ENCODE results near the gene APOBEC3C. TPM values are rescaled to one million over a fixed set of nuclear protein-coding genes. Genes with fewer than 3 reads are reported as not detected.

The APOBEC3C gene
- total RNA-seq, 6 experiments from 2014 or later, result 1.0 to 3.8 (median 2.1) TPM

DNA sequence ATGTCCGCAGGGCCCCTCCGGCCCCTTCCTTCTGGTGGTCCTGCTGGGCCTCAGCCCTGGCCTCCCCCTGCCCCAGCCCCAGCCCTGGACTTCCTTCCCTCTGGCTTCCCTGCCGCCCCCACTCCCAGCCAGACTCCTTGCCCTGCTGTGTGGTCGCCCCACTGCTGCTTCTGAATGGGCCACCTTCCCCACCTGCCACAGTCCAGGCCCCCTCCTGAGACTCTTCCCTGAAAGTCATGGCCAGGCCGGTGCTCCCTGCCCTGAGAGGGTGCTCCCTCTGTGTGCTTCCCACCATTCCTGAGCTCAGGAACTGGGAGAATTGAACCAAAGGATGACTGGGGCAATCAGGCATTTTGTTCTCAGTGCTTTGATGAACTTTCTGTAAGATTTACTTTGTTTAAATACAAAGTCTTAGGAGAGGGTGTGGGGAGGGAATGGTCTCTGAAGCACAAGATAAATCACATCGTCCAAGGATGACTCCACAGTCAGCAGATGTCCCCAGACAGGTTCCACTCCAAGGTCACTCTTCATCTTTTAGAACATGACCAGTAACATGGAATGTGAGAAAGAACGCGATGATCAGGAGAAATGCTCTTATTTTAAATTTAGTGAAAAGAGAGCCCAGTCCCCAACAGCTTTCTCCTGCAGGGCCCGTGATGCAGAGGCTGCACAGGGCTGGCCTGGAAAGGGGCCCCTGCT, 7.6 kb downstream of the APOBEC3C start:
- peak overlapping the region; percentile 40 to 60 (median 47) for H3K27ac ChIP-seq
- H3K9me3 ChIP-seq, result no peaks in the 10 kb centered on the region
- WGBS (ENCODE audit: insufficient coverage, low coverage, low lambda C conversion rate, missing lambda C conversion rate), result 46% methylated on average over 5 of the region's 9 CpGs
- peak overlapping the region; percentile 20 to 40 (median 34) for H3K4me3 ChIP-seq
- H3K36me3 ChIP-seq, result no peaks in the 10 kb centered on the region
- intact Hi-C loops (cut with DNase I), result no loop called here
- no peak for ATAC-seq
- no peaks in the 10 kb centered on the region for H3K27me3 ChIP-seq
- peak in 1 of 3 donors; percentile 34 for DNase-seq
- no peaks in the 10 kb centered on the region for H3K4me1 ChIP-seq
- TF ChIP-seq, protein P1, sequence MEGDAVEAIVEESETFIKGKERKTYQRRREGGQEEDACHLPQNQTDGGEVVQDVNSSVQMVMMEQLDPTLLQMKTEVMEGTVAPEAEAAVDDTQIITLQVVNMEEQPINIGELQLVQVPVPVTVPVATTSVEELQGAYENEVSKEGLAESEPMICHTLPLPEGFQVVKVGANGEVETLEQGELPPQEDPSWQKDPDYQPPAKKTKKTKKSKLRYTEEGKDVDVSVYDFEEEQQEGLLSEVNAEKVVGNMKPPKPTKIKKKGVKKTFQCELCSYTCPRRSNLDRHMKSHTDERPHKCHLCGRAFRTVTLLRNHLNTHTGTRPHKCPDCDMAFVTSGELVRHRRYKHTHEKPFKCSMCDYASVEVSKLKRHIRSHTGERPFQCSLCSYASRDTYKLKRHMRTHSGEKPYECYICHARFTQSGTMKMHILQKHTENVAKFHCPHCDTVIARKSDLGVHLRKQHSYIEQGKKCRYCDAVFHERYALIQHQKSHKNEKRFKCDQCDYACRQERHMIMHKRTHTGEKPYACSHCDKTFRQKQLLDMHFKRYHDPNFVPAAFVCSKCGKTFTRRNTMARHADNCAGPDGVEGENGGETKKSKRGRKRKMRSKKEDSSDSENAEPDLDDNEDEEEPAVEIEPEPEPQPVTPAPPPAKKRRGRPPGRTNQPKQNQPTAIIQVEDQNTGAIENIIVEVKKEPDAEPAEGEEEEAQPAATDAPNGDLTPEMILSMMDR (IDR thresholded peaks at IDR 0.05), result no peak
- TF ChIP-seq POLR2A (IDR thresholded peaks at IDR 0.05), result no peak

DNA sequence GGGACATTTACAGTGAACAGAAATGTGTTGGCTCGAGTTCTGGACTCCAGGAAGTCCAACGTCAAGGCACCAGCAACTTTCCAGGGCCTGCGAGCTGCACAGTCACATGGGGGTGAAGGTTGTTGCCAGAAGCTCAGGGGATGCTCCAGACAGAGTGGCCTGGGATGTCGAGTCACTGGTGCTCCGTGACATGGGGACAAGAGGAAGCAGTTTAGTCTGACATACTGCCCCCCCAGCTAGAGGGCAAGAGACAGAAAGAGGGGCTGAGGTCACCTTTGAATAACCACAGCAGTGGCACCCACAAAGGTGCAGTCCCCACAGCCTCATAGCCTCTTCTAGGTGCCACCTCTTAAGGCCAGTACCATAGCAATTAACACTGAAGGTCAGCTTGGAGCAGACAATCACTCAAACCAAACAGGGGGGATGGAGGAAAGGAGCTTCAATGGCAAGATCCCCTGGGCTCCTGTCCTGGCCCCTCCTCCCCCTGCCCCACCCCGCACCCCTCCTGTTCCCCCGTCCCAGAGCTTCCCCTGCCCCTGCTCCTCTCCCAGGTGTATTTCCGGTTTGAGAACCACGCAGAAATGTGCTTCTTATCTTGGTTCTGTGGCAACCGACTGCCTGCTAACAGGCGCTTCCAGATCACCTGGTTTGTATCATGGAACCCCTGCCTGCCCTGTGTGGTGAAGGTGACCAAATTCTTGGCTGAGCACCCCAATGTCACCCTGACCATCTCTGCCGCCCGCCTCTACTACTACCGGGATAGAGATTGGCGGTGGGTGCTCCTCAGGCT, 10.7 kb downstream of the APOBEC3C start:
- H3K27ac ChIP-seq, result no peak overlapping the region

DNA sequence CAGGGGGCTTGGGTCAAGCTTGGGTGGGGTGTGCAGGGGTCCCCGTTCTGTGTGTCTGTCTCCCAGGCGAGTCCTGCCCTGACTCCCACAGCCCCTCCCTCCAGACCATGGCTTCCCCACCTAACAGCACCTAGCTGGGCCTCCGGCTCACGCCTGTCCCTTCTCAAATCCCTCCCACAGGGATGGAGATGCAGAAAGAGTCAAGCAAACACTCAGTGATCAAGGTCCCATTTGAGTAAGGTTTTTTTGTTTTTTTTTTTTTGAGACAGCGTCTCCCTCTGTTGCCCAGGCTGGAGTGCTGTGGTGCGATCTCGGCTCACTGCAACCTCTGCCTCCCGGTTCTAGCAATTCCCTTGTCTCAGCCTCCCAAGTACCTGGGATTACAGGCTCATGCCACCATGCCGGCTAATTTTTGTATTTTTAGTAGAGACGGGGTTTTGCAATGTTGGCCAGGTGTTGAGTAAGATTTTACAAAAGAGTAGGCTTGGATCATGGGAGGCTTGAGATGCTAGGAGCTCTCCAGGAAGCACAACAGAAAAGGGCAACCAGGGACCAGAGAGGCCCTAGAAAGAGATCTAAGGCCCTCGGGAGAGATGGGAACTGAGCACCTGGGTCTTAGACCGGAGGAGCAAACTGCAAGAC, 12.6 kb downstream of the APOBEC3C start:
- Histone ChIP-seq H3K27me3 (no peaks in the 10 kb centered on the region), H3K27ac (no peak overlapping the region), H3K9me3 (no peaks in the 10 kb centered on the region), H3K4me3 (no peak overlapping the region), H3K36me3 (no peaks in the 10 kb centered on the region), H3K4me1 (no peaks in the 10 kb centered on the region)
- ATAC-seq (peak in 2 of 4 donors; percentile 16 to 32), DNase-seq (no peak)
- intact Hi-C loops (cut with DNase I), result no loop called here
- WGBS (ENCODE audit: insufficient coverage, low coverage, low lambda C conversion rate, missing lambda C conversion rate), result 50% methylated on average over 9 of the region's 12 CpGs
- TF ChIP-seq POLR2A (IDR thresholded peaks at IDR 0.05), result no peak
- TF ChIP-seq, protein P1 (IDR thresholded peaks at IDR 0.05), result no peak

More for the DNA sequence above, 10.7 kb downstream of the APOBEC3C start:
- Histone ChIP-seq H3K36me3 (no peaks in the 10 kb centered on the region), H3K4me3 (no peak overlapping the region), H3K9me3 (no peaks in the 10 kb centered on the region), H3K27me3 (no peaks in the 10 kb centered on the region), H3K4me1 (no peaks in the 10 kb centered on the region)
- ATAC-seq (no peak), DNase-seq (no peak)
- intact Hi-C loops (cut with DNase I), result no loop called here
- TF ChIP-seq, protein P1 (IDR thresholded peaks at IDR 0.05), result no peak
- TF ChIP-seq POLR2A (IDR thresholded peaks at IDR 0.05), result no peak
- WGBS (ENCODE audit: insufficient coverage, low coverage, low lambda C conversion rate, missing lambda C conversion rate), result 73% methylated on average over 8 of the region's 15 CpGs

DNA sequence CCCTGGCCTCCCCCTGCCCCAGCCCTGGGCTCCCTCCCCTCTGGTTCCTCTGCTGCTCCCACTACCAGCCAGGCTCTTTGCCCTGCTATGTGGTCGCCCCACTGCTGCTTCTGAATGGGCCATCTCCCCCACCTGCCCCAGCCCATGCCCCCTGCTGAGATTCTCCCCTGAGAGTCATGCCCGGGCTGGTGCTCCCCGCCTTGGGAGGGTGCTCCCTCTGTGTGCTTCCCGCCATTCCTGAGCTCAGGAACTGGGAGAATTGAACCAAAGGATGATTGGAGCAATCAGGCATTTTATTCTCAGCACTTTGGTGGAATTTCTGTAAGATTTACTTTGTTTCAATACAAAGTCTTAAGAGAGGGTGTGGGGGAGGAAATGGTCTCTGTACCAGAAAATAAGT, 13.7 kb downstream of the APOBEC3C start:
- ATAC-seq, result no peak
- no peak for TF ChIP-seq POLR2A (IDR thresholded peaks at IDR 0.05)
- TF ChIP-seq, protein P1 (IDR thresholded peaks at IDR 0.05), result no peak
- intact Hi-C loops (cut with DNase I), result no loop called here
- 80% methylated on average over 1 of the region's 4 CpGs for WGBS (ENCODE audit: insufficient coverage, low coverage, low lambda C conversion rate, missing lambda C conversion rate)
- H3K9me3 ChIP-seq, result no peaks in the 10 kb centered on the region
- H3K36me3 ChIP-seq, result no peaks in the 10 kb centered on the region
- H3K4me1 ChIP-seq, result no peaks in the 10 kb centered on the region
- no peak overlapping the region for H3K4me3 ChIP-seq
- no peaks in the 10 kb centered on the region for H3K27me3 ChIP-seq
- H3K27ac ChIP-seq, result no peak overlapping the region
- no peak for DNase-seq
